HG02571 (cell line): ENCODE data around the gene TRIM63.

Source experiments
- ATAC-seq: cut with Tn5 transposase; IDR thresholded peaks from one replicate; pipeline ENCODE4 v1.9.1; 2021; ENCODE audit warnings: mild to moderate bottlenecking, moderate library complexity; ENCODE audit not compliant: unreplicated experiment

Gene TRIM63

GRCh38 chr1:26059906-26060305 lies 7.5 kb downstream of the TRIM63 start:
- no peak for ATAC-seq

GRCh38 chr1:26058052-26058595 lies 9.3 kb downstream of the TRIM63 start:
- no peak for ATAC-seq

DNA sequence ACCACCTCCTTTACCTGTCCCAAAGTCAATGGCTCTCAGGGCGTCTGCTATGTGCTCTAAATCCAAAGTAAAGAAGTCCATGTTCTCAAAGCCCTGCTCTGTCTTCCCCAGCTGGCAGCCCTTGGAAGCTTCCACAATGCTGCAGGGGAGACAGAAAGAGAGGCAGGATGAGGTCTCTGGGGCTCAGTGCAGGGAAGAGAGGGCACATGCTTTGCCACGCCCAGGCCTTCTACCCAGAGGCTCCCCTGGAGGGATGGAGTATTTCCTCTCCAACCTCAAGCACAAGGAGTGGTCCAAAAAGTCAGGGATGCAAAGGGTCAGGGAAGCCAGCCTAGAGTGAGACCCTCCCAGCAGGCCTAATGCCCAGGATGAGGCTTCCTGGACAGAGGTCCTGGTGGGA lies 10.2 kb downstream of the TRIM63 start:
- ATAC-seq, result no peak

GRCh38 chr1:26055041-26055440 lies 12.4 kb downstream of the TRIM63 start:
- no peak for ATAC-seq

- ATAC-seq, result no peak
These were observed 13.5 kb downstream of the TRIM63 start for GRCh38 chr1:26053718-26054560.

DNA sequence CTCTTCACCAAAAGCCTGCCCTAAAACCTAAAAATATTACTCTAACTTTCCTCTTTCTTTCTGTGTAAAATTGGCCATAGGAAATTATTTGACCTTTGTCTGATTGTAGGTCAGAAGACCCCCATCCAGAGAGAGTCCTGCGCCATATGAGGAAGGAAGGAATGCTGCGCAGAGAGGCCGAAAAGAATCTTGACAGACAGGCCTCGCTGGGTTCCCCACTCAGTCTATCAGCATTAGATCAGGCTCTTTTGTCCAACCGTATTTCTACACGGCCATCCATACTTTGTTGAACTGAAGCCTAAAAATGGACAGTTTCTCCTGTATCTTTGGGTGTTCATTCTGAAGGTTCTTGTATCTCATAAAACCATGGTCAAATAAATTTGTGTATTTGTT lies 17.2 kb downstream of the TRIM63 start:
- ATAC-seq, result no peak

DNA sequence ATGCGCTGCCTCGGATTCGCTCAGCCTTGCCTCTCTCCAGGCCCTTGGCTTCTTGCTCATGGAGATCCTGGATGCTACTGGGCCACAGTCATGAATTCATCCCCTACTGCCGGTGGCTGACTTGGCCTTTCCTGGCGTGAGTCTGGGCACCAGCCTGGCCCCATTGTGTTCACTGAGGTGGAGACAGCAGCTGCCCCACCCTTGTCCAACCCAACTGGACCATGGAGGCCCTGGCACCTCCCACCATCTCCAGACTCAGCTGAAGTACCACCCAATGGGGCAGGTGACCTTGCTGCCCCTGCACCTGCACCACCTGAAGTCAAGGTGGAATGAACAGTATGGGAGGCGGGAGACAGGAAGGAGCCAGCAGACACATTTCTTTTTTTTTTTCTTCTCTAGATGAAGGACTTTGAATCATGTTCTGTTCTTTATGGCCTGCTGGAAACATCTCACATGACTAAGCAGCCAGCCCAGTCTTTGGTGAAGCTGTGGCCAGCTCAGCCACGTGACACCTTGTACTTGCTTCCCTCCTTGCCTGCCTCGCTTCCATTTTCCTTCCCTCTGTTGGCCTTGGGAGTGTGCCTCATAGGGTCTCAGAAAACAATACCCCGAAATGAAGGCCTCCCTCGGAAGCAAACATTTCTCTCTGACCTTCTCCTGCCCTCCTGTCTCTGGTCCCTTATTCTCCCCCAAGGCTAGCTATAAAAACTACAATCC lies 17.7 kb downstream of the TRIM63 start:
- ATAC-seq, result no peak

GRCh38 chr1:26047278-26047874 lies 20.1 kb downstream of the TRIM63 start:
- ATAC-seq, result no peak

DNA sequence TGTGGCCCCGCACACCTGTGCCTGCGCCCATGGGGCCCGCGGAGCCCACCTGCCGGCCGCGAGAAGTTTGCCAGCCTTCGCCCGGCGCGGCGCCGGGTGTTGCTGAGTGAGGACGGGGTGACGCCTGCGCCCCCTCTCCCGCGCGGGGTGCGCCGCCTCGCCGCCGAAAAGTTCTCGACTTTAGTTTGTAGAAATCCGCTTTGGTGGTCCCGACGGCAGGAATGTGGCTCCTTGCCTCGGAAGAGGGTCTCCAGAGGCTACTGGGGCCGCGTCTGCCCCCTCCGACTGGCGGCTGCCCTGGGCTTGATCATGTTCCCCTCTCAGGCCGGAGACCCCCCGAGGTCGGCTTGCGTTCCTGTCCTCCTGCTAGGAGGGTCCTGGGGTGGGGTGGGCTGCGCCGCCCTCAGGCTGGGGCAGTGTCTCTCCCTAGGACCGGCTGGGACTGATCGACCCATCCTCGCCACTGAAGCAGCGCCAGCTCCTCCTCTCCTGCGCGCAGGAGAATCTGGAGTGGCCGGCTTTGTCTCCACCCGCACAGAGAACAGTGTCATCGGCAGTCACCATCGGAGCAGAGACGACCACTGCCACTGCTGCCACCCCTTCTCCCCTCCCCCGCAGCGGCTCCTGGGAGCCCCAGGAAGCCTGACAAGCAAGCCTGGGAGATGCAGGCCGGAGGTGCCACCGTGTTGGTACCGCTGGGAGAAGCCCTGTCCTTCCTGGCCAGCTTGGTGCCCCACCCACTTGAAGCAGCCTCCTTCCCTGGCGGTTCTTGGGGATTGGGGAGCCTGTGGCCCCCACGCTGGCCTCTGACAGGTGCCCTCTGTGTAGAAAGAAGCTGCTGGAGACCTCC lies 21.0 kb downstream of the TRIM63 start:
- ATAC-seq, result no peak

GRCh38 chr1:26045722-26046245 lies 21.6 kb downstream of the TRIM63 start, which contains the start of gene SLC30A2:
SLC30A2 (minus strand) TSS chr1:26046118; CDS start chr1:26045896, 222 bp downstream.
- ATAC-seq, result no peak

GRCh38 chr1:26044971-26045721 lies 22.3 kb downstream of the TRIM63 start:
- ATAC-seq, result no peak

- ATAC-seq, result no peak
These were observed 23.0 kb downstream of the TRIM63 start for GRCh38 chr1:26044414-26044813.

DNA sequence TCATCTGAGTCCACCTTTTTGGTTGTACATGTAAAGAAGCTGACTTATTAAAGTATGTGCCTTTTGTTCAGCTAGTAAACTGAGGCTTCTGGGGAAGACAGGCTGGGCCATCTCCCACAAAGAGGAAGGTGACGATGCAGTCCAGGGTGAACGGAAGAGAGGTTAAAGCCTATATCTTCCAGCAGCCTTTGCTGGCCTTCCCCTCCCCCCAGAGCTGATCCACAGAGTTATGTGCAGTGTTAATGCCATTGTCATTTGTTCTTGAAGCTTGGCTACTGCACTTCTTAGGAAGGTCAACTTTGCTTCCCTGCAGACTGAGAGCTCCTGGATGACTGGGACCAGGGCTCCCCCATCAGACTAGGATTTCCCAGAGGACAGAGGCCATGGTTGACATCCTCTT lies 23.7 kb downstream of the TRIM63 start:
- ATAC-seq, result no peak

DNA sequence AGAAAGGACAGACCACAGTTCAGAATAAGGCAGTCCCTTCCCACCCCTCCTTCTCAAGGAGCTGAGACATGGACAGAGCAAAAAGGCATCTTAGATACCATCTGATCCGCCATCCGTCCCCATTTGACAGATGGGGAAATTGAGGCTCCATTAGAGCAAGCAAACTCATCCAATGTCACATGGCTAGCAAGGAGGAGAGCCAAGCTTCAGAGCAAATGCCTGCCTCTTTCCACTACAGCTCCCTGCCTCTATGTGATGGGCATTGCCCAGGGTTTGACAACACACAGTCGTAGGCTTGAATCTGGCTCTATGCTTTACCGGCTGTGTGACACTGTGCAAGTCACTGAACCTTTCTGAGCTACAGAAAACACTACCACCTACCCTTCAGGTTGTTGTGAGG lies 25.5 kb downstream of the TRIM63 start:
- no peak for ATAC-seq

DNA sequence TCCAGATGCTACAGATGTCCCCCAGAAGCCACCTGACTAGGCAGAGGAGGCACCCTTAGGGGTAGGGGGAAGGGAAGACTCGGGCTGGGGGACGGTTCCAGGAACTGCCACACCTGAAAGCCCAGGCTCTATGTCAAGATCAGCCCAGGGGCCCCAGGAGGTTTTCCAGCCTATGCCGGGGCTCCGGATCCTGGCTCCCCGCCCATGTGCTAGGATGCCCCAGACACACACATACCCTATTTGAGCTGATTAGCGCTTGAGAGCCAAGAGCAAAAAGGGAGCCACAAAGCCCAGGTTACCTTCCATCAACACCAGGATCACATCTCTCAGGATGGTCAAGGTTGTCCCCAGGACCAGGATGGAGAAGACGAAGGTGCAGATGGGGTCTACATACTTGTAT lies 26.0 kb downstream of the TRIM63 start:
- no peak for ATAC-seq

GRCh38 chr1:26038904-26039303 lies 28.5 kb downstream of the TRIM63 start:
- ATAC-seq, result no peak

GRCh38 chr1:26038477-26038876 lies 29.0 kb downstream of the TRIM63 start:
- no peak for ATAC-seq

GRCh38 chr1:26037904-26038303 lies 29.5 kb downstream of the TRIM63 start:
- no peak for ATAC-seq

DNA sequence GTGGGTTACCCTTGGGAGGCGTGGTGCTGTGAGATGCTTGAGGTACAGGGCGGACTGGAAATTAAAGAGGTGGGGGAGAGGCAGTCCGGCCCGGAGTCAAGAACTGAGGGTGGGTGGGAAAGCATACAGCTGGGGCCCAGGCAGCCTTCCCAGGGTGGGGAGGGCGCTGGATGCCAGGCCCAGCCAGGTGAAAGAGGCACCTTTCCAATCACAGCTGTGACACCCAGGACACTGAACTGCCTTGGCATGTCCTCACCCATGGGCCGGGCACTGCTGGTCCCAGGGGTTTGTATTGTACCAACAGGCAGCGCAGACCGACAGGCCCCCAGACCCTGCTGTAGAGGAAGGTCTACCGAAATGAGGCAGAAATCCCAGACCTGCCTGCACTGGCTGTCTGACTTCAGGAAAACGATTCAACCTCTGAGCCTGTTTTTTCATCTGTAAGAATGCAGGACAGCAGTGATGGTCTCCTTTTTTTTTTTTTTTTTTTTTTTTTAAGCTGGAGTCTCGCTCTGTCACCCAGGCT lies 30.6 kb downstream of the TRIM63 start:
- ATAC-seq, result no peak
